Activated gamma-delta T cell treated with Interleukin-2 at 50 U/mL for 16 hours (primary cell): ENCODE data around the gene CDX2.

Experiments
- DNase-seq: peaks from one replicate; pipeline ENCODE4 v3.0.0-alpha.2; 2020

The CDX2 gene

DNA sequence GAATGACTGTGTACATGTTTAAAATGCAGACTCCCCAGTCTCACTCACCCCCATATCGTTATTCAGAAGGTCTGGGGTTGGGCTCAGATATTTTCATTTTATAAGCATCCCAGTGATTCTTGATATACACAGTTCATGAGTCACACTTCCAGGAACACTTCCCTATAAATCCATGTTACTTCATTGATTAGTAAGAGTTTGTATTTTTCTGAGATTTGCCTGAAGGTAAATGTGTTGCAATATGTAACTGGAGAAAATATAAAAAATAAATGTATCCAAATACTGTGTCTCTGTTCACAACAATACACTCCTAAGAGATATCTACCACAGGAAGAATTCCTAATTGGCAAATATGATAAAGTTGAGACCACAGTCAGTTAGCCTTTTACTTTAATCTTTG lies 56.0 kb downstream of the CDX2 start:
- no peak for DNase-seq

DNA sequence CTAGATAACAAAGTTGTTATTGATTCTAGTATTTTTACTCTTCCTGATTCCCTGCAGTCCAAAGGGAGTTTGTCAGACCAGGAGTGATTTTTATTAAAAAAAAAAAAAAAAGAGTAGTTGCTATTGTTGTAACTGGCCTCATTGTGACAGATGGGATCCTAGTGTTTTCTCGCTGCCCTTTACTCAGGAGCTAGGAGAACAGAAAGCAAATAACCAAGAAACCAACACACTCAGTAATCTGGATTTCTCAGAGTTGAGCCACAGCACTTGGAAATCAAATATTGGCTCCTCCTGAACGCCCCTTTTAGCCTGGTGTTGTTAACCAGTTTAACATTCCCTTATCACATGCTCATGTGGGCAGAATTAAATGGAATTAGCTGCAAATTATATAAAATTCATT lies 57.6 kb downstream of the CDX2 start:
- DNase-seq: no peak
